ENCODE results near the gene FKBP7.
"Not testable (repeated sequence)": the region's sequence is repeated elsewhere in the genome, so short reads cannot be mapped to it uniquely, and the experiment has no call there.

The FKBP7 gene

GRCh38 chr2:178449700-178450523 is 28.5 kb downstream of the FKBP7 start:
- peak in 3 of 4 experiments; percentile 10 to 26 (median 20) for DNase-seq

- DNase-seq = no peak
These were observed 29.3 kb downstream of the FKBP7 start for GRCh38 chr2:178448968-178449661.

- DNase-seq = no peak
These were observed 37.0 kb downstream of the FKBP7 start for GRCh38 chr2:178441426-178441825.

GRCh38 chr2:178436662-178437061 is 41.7 kb downstream of the FKBP7 start:
- no peak for DNase-seq

- DNase-seq = no peak
These were observed 49.1 kb downstream of the FKBP7 start for GRCh38 chr2:178429336-178429735.

- no peak for DNase-seq
These were observed 50.0 kb downstream of the FKBP7 start for GRCh38 chr2:178428396-178428806.

GRCh38 chr2:178427458-178427857 is 50.9 kb downstream of the FKBP7 start:
- no peak for DNase-seq

GRCh38 chr2:178426388-178426787 is 52.0 kb downstream of the FKBP7 start:
- no peak for DNase-seq

- DNase-seq = no peak
These were observed 53.1 kb downstream of the FKBP7 start for GRCh38 chr2:178425255-178425827.

- DNase-seq = not testable (repeated sequence)
These were observed 54.7 kb downstream of the FKBP7 start for GRCh38 chr2:178423746-178424145.

- DNase-seq = no peak
These were observed 56.3 kb downstream of the FKBP7 start for GRCh38 chr2:178422097-178422496.

- DNase-seq = peak in 3 of 4 experiments; percentile 6 to 18 (median 8)
These were observed 57.9 kb downstream of the FKBP7 start for GRCh38 chr2:178420463-178420999.

GRCh38 chr2:178419123-178419522 is 59.3 kb downstream of the FKBP7 start:
- DNase-seq = no peak

GRCh38 chr2:178418426-178418825 is 60.0 kb downstream of the FKBP7 start:
- DNase-seq = peak in 1 of 4 experiments; percentile 8

- DNase-seq = no peak
These were observed 60.5 kb downstream of the FKBP7 start for GRCh38 chr2:178417916-178418315.

GRCh38 chr2:178415979-178416378 is 62.4 kb downstream of the FKBP7 start:
- DNase-seq = no peak

GRCh38 chr2:178414266-178415247 is 63.8 kb downstream of the FKBP7 start:
- DNase-seq = peak; percentile 95 to 97 (median 96)
